ENCODE measurements around the gene WDCP. TPM values are rescaled to one million over a fixed set of nuclear protein-coding genes. Genes with fewer than 3 reads are reported as not detected.
"Not testable (repeated sequence)": the region's sequence is repeated elsewhere in the genome, so short reads cannot be mapped to it uniquely, and the experiment has no call there.

The WDCP gene
- polyA plus RNA-seq, 5 donors, result 11.6 to 18.2 (median 15.3) TPM

DNA sequence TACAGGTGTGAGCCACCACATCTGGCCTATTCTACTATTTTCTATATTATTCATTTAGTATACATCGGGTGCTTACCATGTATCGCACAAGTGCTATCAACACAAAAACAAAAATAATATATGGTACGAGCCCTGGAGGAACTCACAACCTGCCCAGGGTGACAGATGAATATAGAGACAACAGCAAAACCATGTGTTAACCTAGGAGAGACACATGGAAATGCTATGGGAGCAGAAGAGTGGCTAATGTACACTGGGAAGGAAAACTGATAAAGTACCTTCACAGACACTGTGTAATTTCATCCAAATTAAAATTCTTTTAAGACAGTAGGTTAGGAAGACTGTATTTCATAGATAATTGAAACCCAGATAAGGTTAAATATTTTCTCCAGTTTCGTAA is 25.1 kb upstream of the WDCP start:
- no peak for DNase-seq

DNA sequence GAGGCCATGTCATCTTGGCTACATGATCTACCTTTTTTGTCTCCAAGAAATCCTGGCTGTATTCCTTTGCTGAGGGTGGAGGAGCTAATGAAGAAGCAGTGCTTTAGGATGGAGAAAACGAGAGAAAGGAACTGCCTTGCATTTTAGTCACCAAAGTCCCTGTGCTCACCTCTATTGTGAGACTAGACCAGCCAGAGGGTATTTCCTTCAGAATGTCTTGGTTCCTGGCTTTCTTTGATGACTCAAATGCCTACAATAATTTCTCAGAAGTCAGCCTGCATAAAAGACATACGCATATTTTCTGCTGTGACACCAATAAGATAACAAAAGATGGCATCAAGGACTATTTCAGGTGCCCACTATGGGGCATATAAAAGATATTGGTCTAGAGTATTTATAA is 18.1 kb upstream of the WDCP start:
- DNase-seq, result no peak

- no peak for DNase-seq
Measured at GRCh38 chr2:24058564-24059271, 11.5 kb upstream of the WDCP start.

DNA sequence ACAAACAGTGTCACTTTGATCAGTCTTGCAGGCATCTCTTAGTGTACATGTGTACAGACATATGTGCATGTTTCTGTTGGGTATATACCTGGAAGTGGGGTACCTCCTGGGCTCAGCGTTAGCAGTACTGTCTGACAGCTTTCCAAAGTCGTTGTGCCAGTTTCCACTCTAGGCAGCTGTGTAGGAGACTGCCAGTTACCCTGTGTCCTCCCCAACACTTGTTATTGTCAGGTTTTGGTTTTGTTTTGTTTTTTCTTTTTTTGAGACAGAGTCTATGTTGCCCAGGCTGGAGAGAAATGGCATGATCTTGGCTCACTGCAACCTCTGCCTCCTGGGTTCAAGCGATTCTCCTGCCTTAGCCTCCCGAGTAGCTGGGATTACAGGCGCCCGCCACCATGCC is 8.6 kb upstream of the WDCP start:
- DNase-seq, result no peak

DNA sequence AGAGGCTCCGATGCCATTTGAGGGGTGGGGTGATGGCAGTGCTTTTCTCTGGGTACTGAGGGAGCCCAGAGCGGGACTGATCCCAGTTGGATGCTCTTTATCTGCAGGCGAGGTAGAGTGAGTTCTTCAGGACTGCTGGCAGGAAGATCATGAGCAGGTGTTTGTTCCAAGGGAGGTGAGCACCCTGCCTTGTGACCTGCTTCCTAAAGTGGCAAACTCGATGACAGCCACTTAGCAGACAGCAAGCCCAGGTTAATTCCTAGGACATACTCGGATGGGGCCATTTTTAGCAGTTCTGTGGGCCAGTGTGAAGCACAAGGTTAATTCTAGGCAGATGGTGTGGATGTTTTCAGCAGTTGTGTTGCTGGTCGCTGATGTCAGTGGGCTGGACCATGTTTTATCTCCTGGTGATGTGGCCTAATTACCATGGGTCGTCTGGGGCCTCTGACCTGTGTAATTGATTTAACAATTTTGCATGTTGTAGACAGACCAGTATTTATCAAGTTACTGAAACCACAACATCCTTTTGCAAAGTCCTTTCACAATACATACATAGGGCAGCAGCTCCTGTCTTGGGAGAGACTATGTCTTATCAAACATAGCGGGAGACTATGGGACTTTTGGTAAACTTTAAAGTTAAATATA is 7.3 kb upstream of the WDCP start:
- no peak for DNase-seq

- no peak for DNase-seq
Measured at GRCh38 chr2:24052951-24053350, 5.8 kb upstream of the WDCP start.

GRCh38 chr2:24051833-24052232 is 4.6 kb upstream of the WDCP start:
- no peak for DNase-seq

DNA sequence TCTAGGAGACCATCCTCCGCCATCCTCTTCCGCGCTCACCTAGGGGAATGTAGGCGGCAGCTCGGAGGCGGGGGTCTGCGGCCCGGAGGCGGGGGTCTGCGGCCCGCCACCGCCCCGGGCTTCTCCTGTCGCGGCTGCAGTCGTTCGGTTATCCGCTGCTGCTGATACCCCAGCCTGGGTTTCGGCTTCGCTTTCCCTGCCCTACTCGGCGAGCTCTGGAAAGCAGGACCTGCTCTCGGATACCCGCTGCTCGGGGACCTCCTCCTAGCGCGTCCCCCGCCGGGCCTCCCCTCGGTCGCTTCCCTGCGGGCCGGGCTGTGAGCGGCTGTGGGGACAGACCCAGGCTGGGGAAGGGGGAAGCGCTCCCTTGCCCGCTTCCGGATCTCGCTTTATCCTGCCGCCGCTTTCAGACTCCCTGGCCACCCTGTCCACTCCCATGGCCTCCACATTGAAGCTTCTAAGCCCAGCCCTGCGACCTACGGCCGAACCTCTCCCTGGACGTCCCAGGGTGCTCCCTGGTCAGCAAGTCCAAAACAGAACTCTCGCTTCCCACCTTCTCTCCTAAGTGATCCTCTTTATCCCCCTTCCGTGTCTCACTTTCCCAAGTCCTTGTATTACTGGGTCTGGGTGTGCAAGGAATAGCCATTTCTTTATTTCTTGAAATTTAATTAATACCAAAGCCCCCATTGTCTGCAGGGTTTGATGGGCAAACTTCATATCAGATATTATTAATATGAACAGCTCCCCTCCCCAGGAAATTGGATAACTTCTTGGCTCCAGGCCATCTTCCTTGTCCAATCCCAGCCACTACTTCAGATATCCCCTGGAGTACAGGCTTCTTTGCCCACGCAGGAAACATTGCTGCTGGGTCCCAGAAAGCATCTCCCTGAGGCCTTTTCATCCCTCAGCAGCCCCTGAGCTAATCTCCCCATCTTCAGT is 3.1 kb upstream of the WDCP start:
- peak; percentile 19 to 24 for DNase-seq

DNA sequence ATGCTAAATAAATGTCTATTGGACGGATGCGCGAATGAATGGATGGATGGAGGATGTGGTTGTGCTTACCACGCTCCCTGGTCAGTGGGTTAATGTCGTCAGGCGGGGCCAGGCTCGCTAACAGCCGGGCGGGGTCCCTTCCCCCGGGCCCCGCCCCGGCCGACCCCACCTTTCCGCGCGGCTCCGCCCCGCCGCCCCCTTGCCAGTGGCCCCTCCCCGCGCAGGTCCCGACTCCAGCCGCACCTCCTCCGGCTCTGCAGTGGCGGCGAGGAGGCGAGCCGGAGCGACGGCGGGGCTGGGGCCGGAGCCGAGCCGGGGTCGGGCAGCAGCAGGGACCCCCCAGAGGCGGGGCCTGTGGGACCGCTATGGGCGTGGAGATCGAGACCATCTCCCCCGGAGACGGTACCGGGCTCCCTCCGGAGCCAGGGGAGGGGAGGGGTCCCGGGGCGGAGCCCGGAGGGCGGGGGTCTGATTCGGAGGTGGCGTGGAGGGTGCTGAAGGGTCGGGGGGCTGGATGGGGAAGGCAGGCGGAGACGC is 2.4 kb upstream of the WDCP start, which contains the start of gene FKBP1B:
Gene FKBP1B (plus strand): TSS at position 257 of the 537 bp plus-strand sequence. CDS start 109 bp downstream, at position 366.
- DNase-seq, result peak; percentile 21 to 33

- DNase-seq, result no peak
Measured at GRCh38 chr2:24048769-24049484, 1.7 kb upstream of the WDCP start.

DNA sequence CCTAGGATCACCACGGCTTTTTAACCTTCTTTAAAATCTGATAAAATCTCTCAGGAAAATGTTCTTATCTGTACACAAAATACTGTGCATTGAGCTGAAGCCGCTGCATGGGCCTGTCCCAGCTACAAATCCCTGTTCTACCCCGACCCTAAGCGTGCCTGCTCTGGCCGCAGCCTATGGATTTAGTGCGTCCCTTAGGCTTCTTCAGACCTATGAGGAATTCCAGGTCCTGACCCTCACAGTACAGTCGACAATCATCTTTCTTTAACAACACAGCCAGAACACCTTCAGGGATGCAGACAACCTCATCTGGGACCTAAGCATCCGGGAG is 477 bp upstream of the WDCP start:
- no peak for DNase-seq

DNA sequence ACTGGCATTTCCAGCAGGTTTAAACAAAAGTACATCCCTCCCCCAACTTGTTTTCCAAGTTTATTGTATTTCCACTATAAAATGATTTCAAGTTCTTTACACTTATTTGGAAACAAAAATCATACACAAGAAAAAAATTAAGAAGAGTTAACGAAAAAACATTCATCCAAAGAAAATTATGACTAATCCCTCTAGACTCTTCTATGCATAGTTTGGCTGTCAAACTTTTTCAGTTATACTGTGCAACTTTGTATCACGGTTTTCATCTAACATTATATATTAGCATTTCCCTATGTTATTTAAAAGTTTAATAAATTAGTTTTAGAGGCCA is 627 bp downstream of the WDCP start:
- DNase-seq, result no peak

DNA sequence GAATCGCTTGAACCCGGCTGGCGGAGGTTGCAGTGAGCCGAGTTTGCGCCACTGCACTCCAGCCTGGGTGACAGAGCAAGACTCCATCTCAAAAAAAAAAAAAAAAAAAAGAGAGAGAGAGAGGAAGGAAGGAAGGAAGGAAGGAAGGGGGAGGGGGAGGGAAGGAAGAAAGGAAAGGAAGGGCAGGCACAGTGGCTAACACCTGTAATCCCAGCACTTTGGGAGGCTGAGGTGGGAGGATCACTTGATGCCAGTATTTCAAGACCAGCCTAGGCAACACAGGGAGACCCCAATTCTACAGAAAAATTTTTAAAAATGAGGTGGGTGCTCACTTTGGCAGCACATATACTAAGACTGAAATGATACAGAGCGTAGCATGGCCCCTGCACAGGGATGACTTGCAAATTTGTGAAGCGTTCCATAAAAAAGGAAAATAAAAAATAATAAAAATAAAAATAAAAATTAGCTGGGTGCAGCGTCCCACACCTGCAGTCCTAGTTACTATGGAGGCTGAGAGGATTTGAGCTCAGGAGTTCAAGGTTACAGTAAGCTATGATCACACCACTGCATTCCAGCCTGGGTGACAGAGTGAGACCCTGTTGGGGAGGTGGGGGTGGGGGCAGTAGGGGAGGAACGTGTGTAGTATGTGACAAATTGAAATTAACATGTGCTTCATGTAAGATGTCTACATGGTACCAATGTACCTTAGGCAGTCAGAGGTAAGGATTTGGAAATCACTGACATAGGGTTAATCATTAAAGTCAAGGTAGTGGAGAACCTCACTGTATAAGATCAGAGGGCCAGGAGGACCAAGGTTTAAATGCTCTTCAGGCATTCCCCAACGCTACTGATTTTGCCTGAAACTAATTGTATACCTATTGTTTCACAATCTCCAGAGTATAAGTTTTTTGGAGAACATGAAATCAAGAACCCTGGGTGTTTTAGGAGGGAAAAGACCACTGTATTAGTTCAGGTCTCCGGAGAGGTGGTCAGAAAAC is 1.4 kb downstream of the WDCP start:
- DNase-seq, result no peak

- not testable (repeated sequence) for DNase-seq
Measured at GRCh38 chr2:24043133-24043532, 4.1 kb downstream of the WDCP start.

DNA sequence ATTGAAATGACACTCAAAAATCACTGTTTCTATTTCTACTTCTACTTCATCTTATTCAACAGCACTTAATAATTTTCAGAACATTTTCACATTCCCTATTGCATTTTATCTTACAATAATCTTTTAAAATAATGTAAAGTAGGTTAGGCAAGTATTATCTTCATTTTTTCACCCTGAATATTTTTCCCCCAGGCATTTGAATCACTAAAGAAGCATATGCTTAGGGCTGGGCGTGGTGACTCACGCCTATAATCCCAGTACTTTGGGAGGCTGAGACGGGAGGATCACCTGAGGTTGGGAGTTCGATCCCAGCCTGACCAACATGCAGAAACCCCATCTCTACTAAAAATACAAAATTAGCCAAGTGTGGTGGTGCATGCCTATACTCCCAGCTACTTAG is 6.7 kb downstream of the WDCP start:
- DNase-seq, result no peak

GRCh38 chr2:24038786-24039499 is 8.2 kb downstream of the WDCP start:
- no peak for DNase-seq

DNA sequence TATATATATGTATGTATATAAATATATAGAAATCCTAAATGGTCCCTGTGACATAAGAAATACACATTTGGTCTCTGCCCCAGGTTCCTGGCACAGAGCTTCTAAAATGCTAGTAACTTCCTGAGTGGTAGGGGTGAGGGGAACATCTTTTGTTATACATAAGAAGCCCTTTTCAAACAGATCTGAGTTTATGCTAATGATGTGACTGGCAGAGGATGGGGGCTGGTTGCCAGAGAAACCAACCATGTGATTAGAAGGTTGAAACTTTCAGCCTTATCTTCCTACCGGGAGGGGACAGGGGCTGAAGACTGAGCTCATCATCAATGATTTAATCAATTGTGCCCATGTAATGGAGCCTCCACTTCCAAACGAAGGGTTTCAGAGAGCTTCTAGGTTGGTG is 21.0 kb downstream of the WDCP start:
- DNase-seq, result no peak

DNA sequence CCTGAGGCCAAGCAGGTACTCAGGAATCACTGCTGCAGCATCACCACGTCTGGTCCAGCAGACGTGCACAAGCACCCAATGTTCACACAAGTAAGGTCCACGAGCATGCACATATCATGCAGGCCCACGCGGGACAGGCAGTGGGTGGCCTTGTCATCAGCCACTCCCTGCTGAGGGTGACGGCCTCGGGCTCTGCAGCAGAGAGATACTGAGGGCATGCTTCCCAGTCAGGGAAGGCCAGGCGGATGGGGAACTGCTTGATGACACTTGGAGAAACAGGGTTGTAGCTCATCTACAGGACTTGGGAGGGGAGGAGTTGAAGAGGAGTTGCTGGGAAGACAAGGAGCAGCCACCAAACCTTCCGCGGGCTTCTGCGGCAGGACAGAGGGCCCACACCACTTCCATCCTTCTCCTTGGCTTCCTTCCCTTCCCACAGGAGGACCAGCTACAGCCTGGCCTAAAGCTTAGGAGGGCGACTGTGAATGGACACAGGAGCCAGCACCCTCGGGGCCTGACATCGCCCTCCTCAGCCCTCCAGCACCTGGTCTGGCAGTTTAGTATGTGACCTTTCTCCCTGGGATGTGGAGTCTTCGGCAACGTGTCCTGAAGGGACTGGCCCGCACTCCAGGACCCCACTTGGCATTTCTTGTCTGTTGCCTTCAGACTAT is 22.1 kb downstream of the WDCP start:
- no peak for DNase-seq

DNA sequence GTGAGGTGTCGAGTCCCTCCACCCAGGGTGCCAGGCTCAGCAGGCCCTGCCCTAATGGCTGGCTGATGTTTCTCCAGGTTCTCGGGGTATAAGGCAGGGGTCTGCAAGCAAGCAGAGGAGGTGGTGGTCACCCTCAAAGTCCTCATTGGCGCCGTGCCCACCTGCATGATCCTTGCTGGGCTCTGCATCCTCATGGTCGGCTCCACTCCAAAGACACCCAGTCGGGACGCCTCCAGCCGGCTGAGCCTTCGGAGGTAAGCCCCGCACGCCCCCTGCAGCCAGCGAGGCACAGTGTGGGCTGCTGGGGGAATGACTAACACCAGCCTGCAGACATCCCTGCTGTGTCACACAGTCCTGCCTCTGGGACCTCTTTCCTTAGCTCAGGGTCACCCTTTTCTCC is 23.2 kb downstream of the WDCP start:
- no peak for DNase-seq

Data from right lung (tissue), 5 donors.